H1 (cell line): Measurements from ENCODE around the gene STAC2. TPM values are rescaled to one million over a fixed set of nuclear protein-coding genes. Genes with fewer than 3 reads are reported as not detected.

ENCODE experiments used
- CHD2 ChIP-seq: IDR thresholded peaks from 2 replicates; pipeline ENCODE4 v1.6.1; 2012; ENCODE audit warnings: low read length, improper control_type of control experiment
- CREB1 ChIP-seq: IDR thresholded peaks from 2 replicates; pipeline ENCODE4 v1.6.1; 2012; ENCODE audit warnings: inconsistent platforms
- HDAC6 ChIP-seq: IDR thresholded peaks from one replicate; pipeline ENCODE4 v1.7.1; 2012; ENCODE audit warnings: low read depth, mild to moderate bottlenecking, inconsistent platforms, low read length, moderate library complexity
- KDM4A ChIP-seq: IDR thresholded peaks from one replicate; pipeline ENCODE4 v1.7.1; 2012; ENCODE audit warnings: low read depth, mild to moderate bottlenecking, moderate library complexity, low read length, inconsistent platforms; ENCODE audit not compliant: severe bottlenecking
- KDM5A ChIP-seq: fragments of 200-600 bp; IDR thresholded peaks from 2 replicates; pipeline ENCODE4 v1.7.1; 2012; ENCODE audit warnings: mild to moderate bottlenecking, low read length, inconsistent platforms, mixed read lengths
- RAD21 ChIP-seq, 2 experiments: IDR thresholded peaks in 1 of 2; conservative IDR thresholded peaks in 1 of 2; 2 replicates each; pipeline ENCODE4 v1.6.1; 2011; ENCODE audit warnings: low read depth in 2 of 2, low read length in 2 of 2, improper control_type of control experiment in 1 of 2, inconsistent platforms in 1 of 2, mild to moderate bottlenecking in 1 of 2, moderate library complexity in 1 of 2
- RXRA ChIP-seq: IDR thresholded peaks from 2 replicates; pipeline ENCODE4 v1.6.1; 2011; ENCODE audit warnings: low read depth, mild to moderate bottlenecking, low read length, moderate library complexity; ENCODE audit not compliant: insufficient read depth
- TCF12 ChIP-seq: IDR thresholded peaks from 2 replicates; pipeline ENCODE4 v1.6.1; 2011; ENCODE audit warnings: low read depth, mild to moderate bottlenecking, low read length
- USF2 ChIP-seq: IDR thresholded peaks from 2 replicates; pipeline ENCODE4 v1.6.1; 2011; ENCODE audit warnings: low read length, improper control_type of control experiment
- YY1 ChIP-seq: IDR thresholded peaks from 2 replicates; pipeline ENCODE4 v1.6.1; 2011; ENCODE audit warnings: low read depth, mild to moderate bottlenecking, low read length
- ZNF274 ChIP-seq: IDR thresholded peaks from 2 replicates; pipeline ENCODE4 v1.7.0; 2012; ENCODE audit warnings: low read length, borderline replicate concordance; ENCODE audit errors: extremely low read depth
- polyA plus RNA-seq, 7 experiments: library from polyadenylated mRNA; depleted of rRNA in 3 of 7; stranded (reverse) in 5 of 7; unstranded in 2 of 7; fragments of >200 nt in 5 of 7; fragments of 200-250 nt in 2 of 7; gene quantifications; 1 replicate in 5 of 7; 2 replicates in 1 of 7; 4 replicates in 1 of 7; pipeline versions ENCODE4 v1.2.1 to v1.2.3, GENCODE V29; 2011 to 2013; ENCODE audit warnings: missing spikeins in 2 of 7, mixed read lengths in 2 of 7
- total RNA-seq: library from RNA; stranded (reverse); fragmentation: NEBNext Ultra II Directional; extraction: Animal tissue kit (Norgen Biotek cat#: 25700); gene quantifications from 2 replicates; pipeline ENCODE4 v1.2.1, GENCODE V29; 2021
- TF ChIP-seq, protein P1 (sequence below): IDR thresholded peaks from 2 replicates; pipeline ENCODE4 v1.6.1; 2012; ENCODE audit warnings: low read length, inconsistent platforms

Gene STAC2
- total and polyA plus RNA-seq, 2 of the 8 experiments (the other 6 are each of a cell fraction or from before 2014, with no cell fraction given): 1.5 to 6.0 TPM

GRCh38 chr17:39225959-39226683, 376 bp upstream of the STAC2 start (continued):
- no peak for TF ChIP-seq RAD21 (IDR thresholded peaks at IDR 0.05 in 1 of 2, conservative IDR thresholded peaks at IDR 0.05 in 1 of 2; ENCODE audit: low read depth in 2 of 2, low read length in 2 of 2)
- no peak for TF ChIP-seq HDAC6
- no peak for TF ChIP-seq KDM5A
- TF ChIP-seq, protein P1, sequence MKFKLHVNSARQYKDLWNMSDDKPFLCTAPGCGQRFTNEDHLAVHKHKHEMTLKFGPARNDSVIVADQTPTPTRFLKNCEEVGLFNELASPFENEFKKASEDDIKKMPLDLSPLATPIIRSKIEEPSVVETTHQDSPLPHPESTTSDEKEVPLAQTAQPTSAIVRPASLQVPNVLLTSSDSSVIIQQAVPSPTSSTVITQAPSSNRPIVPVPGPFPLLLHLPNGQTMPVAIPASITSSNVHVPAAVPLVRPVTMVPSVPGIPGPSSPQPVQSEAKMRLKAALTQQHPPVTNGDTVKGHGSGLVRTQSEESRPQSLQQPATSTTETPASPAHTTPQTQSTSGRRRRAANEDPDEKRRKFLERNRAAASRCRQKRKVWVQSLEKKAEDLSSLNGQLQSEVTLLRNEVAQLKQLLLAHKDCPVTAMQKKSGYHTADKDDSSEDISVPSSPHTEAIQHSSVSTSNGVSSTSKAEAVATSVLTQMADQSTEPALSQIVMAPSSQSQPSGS: no peak
- TF ChIP-seq CHD2: no peak
- TF ChIP-seq USF2: no peak
- no peak for TF ChIP-seq KDM4A
- peak; percentile 28; the same call in 1 of the 2 replicates for TF ChIP-seq CREB1
- TF ChIP-seq RXRA: no peak
- no peak for TF ChIP-seq ZNF274
- no peak for TF ChIP-seq YY1
- TF ChIP-seq TCF12: no peak
